Peyer's patch (tissue), 4 donors: ENCODE results near the gene CXXC4. TPM values are rescaled to one million over a fixed set of nuclear protein-coding genes. Genes with fewer than 3 reads are reported as not detected.

Experiments
- DNase-seq, 3 donors: peaks; one replicate each; pipeline ENCODE4 v3.0.0-alpha.2; 2017 to 2019
- H3K27ac ChIP-seq, 4 donors: fragments of 200-600 bp; sonication (generic); one replicate each; pipeline ENCODE4 v1.5.1; 2016 to 2019
- H3K27me3 ChIP-seq, 2 donors: fragments of 200-600 bp; sonication (generic); one replicate each; pipeline ENCODE4 v1.5.1; 2019
- H3K36me3 ChIP-seq, 3 donors: fragments of 200-600 bp; sonication (generic); one replicate each; pipeline ENCODE4 v1.5.1; 2016 to 2019
- H3K4me1 ChIP-seq, 4 donors: fragments of 200-600 bp; sonication (generic); one replicate each; pipeline ENCODE4 v1.5.1; 2016 to 2019
- H3K4me3 ChIP-seq, 4 donors: fragments of 200-600 bp; sonication (generic); 1 replicate in 3 of 4; 2 replicates in 1 of 4; pipeline ENCODE4 v1.5.1; 2016 to 2019; ENCODE audit warnings: mild to moderate bottlenecking in 1 of 4
- H3K9me3 ChIP-seq, 4 donors: fragments of 200-600 bp; sonication (generic); one replicate each; pipeline ENCODE4 v1.5.1; 2016 to 2019; ENCODE audit warnings: mild to moderate bottlenecking in 1 of 4
- CTCF ChIP-seq, 6 experiments: fragments of 450-650 bp in 4 of 6; fragments of 200-600 bp in 2 of 6; sonication (generic) in 1 of 6; IDR thresholded peaks; one replicate each; pipeline ENCODE4 v1.5.1; 2017 to 2019; ENCODE audit warnings: antibody characterized with exemption in 6 of 6, mild to moderate bottlenecking in 3 of 6, moderate library complexity in 1 of 6
- POLR2A ChIP-seq, 2 donors: fragments of 450-650 bp; IDR thresholded peaks; one replicate each; pipeline ENCODE4 v1.5.1; 2017; ENCODE audit warnings: antibody characterized with exemption in 2 of 2, mild to moderate bottlenecking in 2 of 2, moderate library complexity in 2 of 2
- total RNA-seq, 4 donors: library from RNA; depleted of rRNA; stranded (reverse); fragments of >200 nt; gene quantifications; one replicate each; pipeline ENCODE4 v1.1.0, GENCODE V29; 2016

CXXC4 gene
- total RNA-seq: 1 to 10 TPM; 3.3 to 5.0 (median 3.4) TPM

GRCh38 chr4:104494822-104495559, at the start of gene CXXC4:
CXXC4 (minus strand) TSS chr4:104494894; CDS start chr4:104491802, 3,092 bp downstream.
- peak; percentile 16 to 83 (median 78) for DNase-seq
- Histone ChIP-seq H3K4me3 (peak within 1 kb of the TSS; percentile 32 to 53 (median 42)), H3K27me3 (no peaks in the 10 kb centered on the region), H3K36me3 (no peaks in the 10 kb centered on the region), H3K9me3 (no peaks in the 10 kb centered on the region), H3K27ac (peak within 1 kb of the TSS in 3 of 4 donors; percentile 51 to 93 (median 74)), H3K4me1 (peaks cover 0 to 14% (median 2%) of the 10 kb centered on the region in 4 donors)
- TF ChIP-seq CTCF (IDR thresholded peaks at IDR 0.05) (no peak), POLR2A (IDR thresholded peaks at IDR 0.05) (peak; percentile 30 to 43)

GRCh38 chr4:104533156-104533555, 38.5 kb upstream of the CXXC4 start:
- no peak overlapping the region for H3K27ac ChIP-seq
- TF ChIP-seq CTCF (IDR thresholded peaks at IDR 0.05): no peak
- TF ChIP-seq POLR2A (IDR thresholded peaks at IDR 0.05): no peak
- no peak for DNase-seq
- H3K4me1 ChIP-seq: no peaks in the 10 kb centered on the region
- H3K4me3 ChIP-seq: no peak overlapping the region
- no peaks in the 10 kb centered on the region for H3K27me3 ChIP-seq
- H3K9me3 ChIP-seq: no peaks in the 10 kb centered on the region
- no peaks in the 10 kb centered on the region for H3K36me3 ChIP-seq

- Histone ChIP-seq H3K27ac (no peak overlapping the region), H3K4me3 (no peak overlapping the region), H3K36me3 (no peaks in the 10 kb centered on the region), H3K4me1 (no peaks in the 10 kb centered on the region), H3K9me3 (no peaks in the 10 kb centered on the region), H3K27me3 (no peaks in the 10 kb centered on the region)
- no peak for DNase-seq
- TF ChIP-seq POLR2A (IDR thresholded peaks at IDR 0.05) (no peak), CTCF (IDR thresholded peaks at IDR 0.05) (no peak)
Measured at GRCh38 chr4:104532677-104533076, 38.0 kb upstream of the CXXC4 start.

- DNase-seq: no peak
Measured at GRCh38 chr4:104531390-104531789, 36.7 kb upstream of the CXXC4 start.

GRCh38 chr4:104530426-104530825, 35.7 kb upstream of the CXXC4 start:
- no peak overlapping the region for H3K27ac ChIP-seq
- TF ChIP-seq POLR2A (IDR thresholded peaks at IDR 0.05): no peak
- TF ChIP-seq CTCF (IDR thresholded peaks at IDR 0.05): no peak

More at GRCh38 chr4:104531390-104531789, 36.7 kb upstream of the CXXC4 start:
- H3K36me3 ChIP-seq: no peaks in the 10 kb centered on the region
- TF ChIP-seq POLR2A (IDR thresholded peaks at IDR 0.05) (no peak), CTCF (IDR thresholded peaks at IDR 0.05) (peak in 3 of 6 experiments; percentile 13 to 29 (median 15))
- no peaks in the 10 kb centered on the region for H3K9me3 ChIP-seq
- H3K27ac ChIP-seq: no peak overlapping the region
- no peaks in the 10 kb centered on the region for H3K27me3 ChIP-seq
- H3K4me1 ChIP-seq: no peaks in the 10 kb centered on the region
- no peak overlapping the region for H3K4me3 ChIP-seq

More at GRCh38 chr4:104530426-104530825, 35.7 kb upstream of the CXXC4 start:
- Histone ChIP-seq H3K4me1 (no peaks in the 10 kb centered on the region), H3K27me3 (no peaks in the 10 kb centered on the region), H3K36me3 (no peaks in the 10 kb centered on the region), H3K9me3 (no peaks in the 10 kb centered on the region), H3K4me3 (no peak overlapping the region)
- no peak for DNase-seq
